ENCODE measurements around the gene SETDB1. TPM values are rescaled to one million over a fixed set of nuclear protein-coding genes. Genes with fewer than 3 reads are reported as not detected.
A peak's percentile ranks its signal among the peaks of the same experiment; 100 is the strongest.

The SETDB1 gene
- total RNA-seq, 1 donor from 2014 or later, result 81.6 TPM

- H3K4me1 Mint-ChIP-seq, result peaks cover 38% of the 10 kb centered on the region
- peak overlapping the region; percentile 20 for H3K4me3 Mint-ChIP-seq
- no peaks in the 10 kb centered on the region for H3K9me3 Mint-ChIP-seq
- no peaks in the 10 kb centered on the region for H3K27me3 Mint-ChIP-seq (ENCODE audit: low read depth)
- H3K27ac Mint-ChIP-seq (ENCODE audit: unreplicated experiment), result no peak overlapping the region
- no peak for TF ChIP-seq CTCF (conservative IDR thresholded peaks at IDR 0.05)
- no peak for DNase-seq (ENCODE audit: low read depth, low spot score)
- no peaks in the 10 kb centered on the region for H3K36me3 Mint-ChIP-seq (ENCODE audit: low read depth)
These were observed 76.4 kb downstream of the SETDB1 start for GRCh38 chr1:151002611-151003010.

GRCh38 chr1:151003180-151003579 is 77.0 kb downstream of the SETDB1 start:
- Mint-ChIP-seq H3K36me3 (ENCODE audit: low read depth) (no peaks in the 10 kb centered on the region), H3K27me3 (ENCODE audit: low read depth) (no peaks in the 10 kb centered on the region), H3K27ac (ENCODE audit: unreplicated experiment) (no peak overlapping the region), H3K9me3 (no peaks in the 10 kb centered on the region), H3K4me3 (peak overlapping the region; percentile 20), H3K4me1 (peaks cover 43% of the 10 kb centered on the region)
- no peak for DNase-seq (ENCODE audit: low read depth, low spot score)
- TF ChIP-seq CTCF (conservative IDR thresholded peaks at IDR 0.05), result no peak

DNA sequence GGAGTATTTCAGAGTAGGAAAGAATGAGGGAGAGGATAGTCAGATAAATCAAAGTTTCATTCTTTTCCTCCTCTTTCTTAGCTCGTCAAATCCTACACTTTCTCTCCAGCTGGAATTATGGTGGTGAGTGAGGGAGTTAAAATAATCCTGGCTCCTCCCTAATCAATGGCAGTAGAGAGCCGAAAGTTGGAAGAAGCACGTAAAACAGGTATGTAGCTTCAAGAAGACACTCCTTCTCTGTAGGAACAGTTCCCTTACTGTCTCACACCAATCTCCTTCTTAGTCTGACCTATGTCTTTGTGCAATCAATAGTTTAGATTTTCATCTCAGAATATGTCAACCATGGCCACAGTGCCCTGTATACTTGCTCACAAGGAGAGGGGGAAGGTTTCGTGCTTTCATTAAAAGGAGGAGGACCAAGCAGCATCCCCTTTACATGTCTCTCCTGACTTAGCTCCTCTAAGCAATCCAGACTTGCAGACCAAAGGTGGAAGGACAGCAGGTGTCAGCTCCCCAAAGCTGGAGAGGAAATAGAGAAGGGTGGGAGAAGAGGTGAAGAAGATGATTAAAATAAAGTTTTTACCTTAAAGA is 79.7 kb downstream of the SETDB1 start:
- no peak for DNase-seq (ENCODE audit: low read depth, low spot score)
- Mint-ChIP-seq H3K4me3 (peak overlapping the region; percentile 95), H3K27me3 (ENCODE audit: low read depth) (no peaks in the 10 kb centered on the region), H3K9me3 (no peaks in the 10 kb centered on the region), H3K4me1 (peaks cover 55% of the 10 kb centered on the region), H3K36me3 (ENCODE audit: low read depth) (no peaks in the 10 kb centered on the region), H3K27ac (ENCODE audit: unreplicated experiment) (peak overlapping the region; percentile 32)
- no peak for TF ChIP-seq CTCF (conservative IDR thresholded peaks at IDR 0.05)

GRCh38 chr1:151006327-151007052 is 80.3 kb downstream of the SETDB1 start, which contains the start of gene MINDY1:
Gene MINDY1, minus strand, starts transcription at chr1:151006902. Its CDS starts 4,285 bp downstream, at chr1:151002617.
- TF ChIP-seq CTCF (conservative IDR thresholded peaks at IDR 0.05), result peak; percentile 58
- Mint-ChIP-seq H3K36me3 (ENCODE audit: low read depth) (no peaks in the 10 kb centered on the region), H3K27ac (ENCODE audit: unreplicated experiment) (peak within 1 kb of the TSS; percentile 98), H3K9me3 (no peaks in the 10 kb centered on the region), H3K4me3 (peak within 1 kb of the TSS; percentile 95), H3K27me3 (ENCODE audit: low read depth) (no peaks in the 10 kb centered on the region), H3K4me1 (peaks cover 60% of the 10 kb centered on the region)
- DNase-seq (ENCODE audit: low read depth, low spot score), result peak; percentile 59

- DNase-seq (ENCODE audit: low read depth, low spot score), result no peak
- Mint-ChIP-seq H3K27ac (ENCODE audit: unreplicated experiment) (peak overlapping the region; percentile 95), H3K27me3 (ENCODE audit: low read depth) (no peaks in the 10 kb centered on the region), H3K9me3 (no peaks in the 10 kb centered on the region), H3K4me1 (peaks cover 60% of the 10 kb centered on the region), H3K4me3 (peak overlapping the region; percentile 95), H3K36me3 (ENCODE audit: low read depth) (no peaks in the 10 kb centered on the region)
- TF ChIP-seq CTCF (conservative IDR thresholded peaks at IDR 0.05), result no peak
These were observed 81.7 kb downstream of the SETDB1 start for GRCh38 chr1:151007853-151008243.
